SK-N-SH (cell line): ENCODE data around the gene ELAVL2.

ENCODE experiments used
- CHD2 ChIP-seq: fragments of 150-350 bp; IDR thresholded peaks from 2 replicates; pipeline ENCODE4 v1.6.1; 2018; ENCODE audit warnings: low read length; ENCODE audit not compliant: partially characterized antibody
- CTCF ChIP-seq: fragments of 200-600 bp; sonication (generic); IDR thresholded peaks from 2 replicates; pipeline ENCODE4 v1.6.1; 2017; ENCODE audit warnings: antibody characterized with exemption, mild to moderate bottlenecking, moderate library complexity
- EP300 ChIP-seq, 2 experiments: IDR thresholded peaks; 2 replicates each; pipeline versions ENCODE4 v1.4.0 to v1.6.1; 2012; ENCODE audit warnings: borderline replicate concordance in 1 of 2, low read depth in 1 of 2, low read length in 1 of 2
- FOXJ3 ChIP-seq: sonication (generic); formaldehyde crosslinking; IDR thresholded peaks from 2 replicates; pipeline ENCODE4 v1.5.1; 2020; ENCODE audit warnings: mild to moderate bottlenecking, missing genetic modification reagents
- MAX ChIP-seq: IDR thresholded peaks from 2 replicates; pipeline ENCODE4 v1.4.0; 2012; ENCODE audit warnings: low read depth
- POLR2AphosphoS5 ChIP-seq: IDR thresholded peaks from 2 replicates; pipeline ENCODE4 v1.6.1; 2012; ENCODE audit warnings: low read depth, low read length
- RAD21 ChIP-seq: IDR thresholded peaks from 2 replicates; pipeline ENCODE4 v1.6.1; 2012; ENCODE audit warnings: mild to moderate bottlenecking, low read length
- TCF12 ChIP-seq: IDR thresholded peaks from 2 replicates; pipeline ENCODE4 v1.4.0; 2012
- YY1 ChIP-seq: IDR thresholded peaks from 2 replicates; pipeline ENCODE4 v1.4.0; 2012; ENCODE audit warnings: low read depth, mild to moderate bottlenecking
- TF ChIP-seq, protein P1 (sequence below): fragments of 150-350 bp; IDR thresholded peaks from 2 replicates; pipeline ENCODE4 v1.6.1; 2017; ENCODE audit warnings: antibody characterized with exemption, low read length, low read depth, borderline replicate concordance

- TF ChIP-seq CTCF (no peak), MAX (no peak), EP300 (IDR thresholded peaks at IDR 0.05; ENCODE audit: borderline replicate concordance in 1 of 2, low read depth in 1 of 2, low read length in 1 of 2) (no peak), POLR2AphosphoS5 (no peak), CHD2 (no peak), FOXJ3 (CRISPR knock-in tag) (no peak), RAD21 (no peak), YY1 (no peak), TCF12 (no peak)
- TF ChIP-seq, protein P1, sequence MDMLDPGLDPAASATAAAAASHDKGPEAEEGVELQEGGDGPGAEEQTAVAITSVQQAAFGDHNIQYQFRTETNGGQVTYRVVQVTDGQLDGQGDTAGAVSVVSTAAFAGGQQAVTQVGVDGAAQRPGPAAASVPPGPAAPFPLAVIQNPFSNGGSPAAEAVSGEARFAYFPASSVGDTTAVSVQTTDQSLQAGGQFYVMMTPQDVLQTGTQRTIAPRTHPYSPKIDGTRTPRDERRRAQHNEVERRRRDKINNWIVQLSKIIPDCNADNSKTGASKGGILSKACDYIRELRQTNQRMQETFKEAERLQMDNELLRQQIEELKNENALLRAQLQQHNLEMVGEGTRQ = no peak
Observed at GRCh38 chr9:23772385-23772783, 53.7 kb downstream of the ELAVL2 start.
